HG02623 (cell line): ENCODE results near the gene CAGE1.

Experiments
- ATAC-seq: cut with Tn5 transposase; IDR thresholded peaks from one replicate; pipeline ENCODE4 v1.9.1; 2021; ENCODE audit warnings: moderate library complexity; ENCODE audit not compliant: unreplicated experiment

The CAGE1 gene

GRCh38 chr6:7312616-7313504 is 76.7 kb downstream of the CAGE1 start, which contains the start of gene SSR1:
TSS of gene SSR1 (minus strand) at chr6:7313199. CDS start at chr6:7313120, 79 bp downstream.
- peak; percentile 98 for ATAC-seq

GRCh38 chr6:7311917-7312615 is 77.5 kb downstream of the CAGE1 start:
- ATAC-seq = no peak

GRCh38 chr6:7311176-7311575 is 78.4 kb downstream of the CAGE1 start:
- ATAC-seq = no peak

GRCh38 chr6:7309050-7309449 is 80.5 kb downstream of the CAGE1 start:
- no peak for ATAC-seq

- ATAC-seq = no peak
These were observed 82.0 kb downstream of the CAGE1 start for GRCh38 chr6:7307533-7307932.

- ATAC-seq = no peak
These were observed 84.7 kb downstream of the CAGE1 start for GRCh38 chr6:7304821-7305220.

- ATAC-seq = no peak
These were observed 87.8 kb downstream of the CAGE1 start for GRCh38 chr6:7301702-7302101.

- ATAC-seq = no peak
These were observed 88.6 kb downstream of the CAGE1 start for GRCh38 chr6:7300926-7301325.

GRCh38 chr6:7298113-7298512 is 91.4 kb downstream of the CAGE1 start:
- ATAC-seq = no peak

GRCh38 chr6:7296602-7297001 is 92.9 kb downstream of the CAGE1 start:
- ATAC-seq = no peak

GRCh38 chr6:7295916-7296315 is 93.6 kb downstream of the CAGE1 start:
- ATAC-seq = no peak

- no peak for ATAC-seq
These were observed 96.8 kb downstream of the CAGE1 start for GRCh38 chr6:7292596-7293255.

GRCh38 chr6:7290079-7290478 is 99.5 kb downstream of the CAGE1 start:
- ATAC-seq = no peak

- no peak for ATAC-seq
These were observed 104.1 kb downstream of the CAGE1 start for GRCh38 chr6:7285416-7285815.

GRCh38 chr6:7283676-7284075 is 105.9 kb downstream of the CAGE1 start:
- no peak for ATAC-seq

GRCh38 chr6:7282097-7282906 is 107.2 kb downstream of the CAGE1 start:
- ATAC-seq = no peak
